Type B pancreatic cell (in vitro differentiated cells): Measurements from ENCODE around the gene JAG2. TPM values are rescaled to one million over a fixed set of nuclear protein-coding genes. Genes with fewer than 3 reads are reported as not detected.
A peak's percentile ranks its signal among the peaks of the same experiment; 100 is the strongest.

Source experiments
- DNase-seq: peaks from one replicate; pipeline ENCODE4 v3.0.0; 2021; ENCODE audit warnings: mixed read lengths; ENCODE audit not compliant: unreplicated experiment; ENCODE audit errors: extremely low spot score
- H3K27ac Mint-ChIP-seq: 2 replicates; pipeline ENCODE4 v1.8.0; 2021; ENCODE audit warnings: mild to moderate bottlenecking, mixed read lengths
- H3K27me3 Mint-ChIP-seq: 2 replicates; pipeline ENCODE4 v1.8.0; 2021; ENCODE audit warnings: mixed read lengths
- H3K36me3 Mint-ChIP-seq: 2 replicates; pipeline ENCODE4 v1.8.0; 2021; ENCODE audit warnings: mixed read lengths
- H3K4me1 Mint-ChIP-seq: one replicate; pipeline ENCODE4 v1.8.0; 2021; ENCODE audit warnings: mixed read lengths; ENCODE audit not compliant: unreplicated experiment
- H3K4me3 Mint-ChIP-seq: 2 replicates; pipeline ENCODE4 v1.8.0; 2021; ENCODE audit warnings: mild to moderate bottlenecking, mixed read lengths
- H3K9me3 Mint-ChIP-seq: 2 replicates; pipeline ENCODE4 v1.8.0; 2021; ENCODE audit warnings: mixed read lengths
- total RNA-seq: library from RNA; stranded (reverse); gene quantifications from 2 replicates; pipeline ENCODE4 v1.2.1, GENCODE V29; 2021; ENCODE audit warnings: low replicate concordance
- TF ChIP-seq, protein P1 (sequence below): fragments of 200-600 bp; sonication (generic); conservative IDR thresholded peaks from 2 replicates; pipeline ENCODE4 v1.5.0; 2021; ENCODE audit warnings: antibody characterized with exemption, mild to moderate bottlenecking

Gene JAG2
- total RNA-seq, 1 donor from 2014 or later = 16.5 TPM

- Mint-ChIP-seq H3K9me3 (no peaks in the 10 kb centered on the region), H3K27me3 (peaks cover under 1% of the 10 kb centered on the region), H3K4me1 (peaks cover 3% of the 10 kb centered on the region), H3K36me3 (no peaks in the 10 kb centered on the region), H3K4me3 (no peak overlapping the region), H3K27ac (no peak overlapping the region)
- DNase-seq = no peak
- TF ChIP-seq, protein P1, sequence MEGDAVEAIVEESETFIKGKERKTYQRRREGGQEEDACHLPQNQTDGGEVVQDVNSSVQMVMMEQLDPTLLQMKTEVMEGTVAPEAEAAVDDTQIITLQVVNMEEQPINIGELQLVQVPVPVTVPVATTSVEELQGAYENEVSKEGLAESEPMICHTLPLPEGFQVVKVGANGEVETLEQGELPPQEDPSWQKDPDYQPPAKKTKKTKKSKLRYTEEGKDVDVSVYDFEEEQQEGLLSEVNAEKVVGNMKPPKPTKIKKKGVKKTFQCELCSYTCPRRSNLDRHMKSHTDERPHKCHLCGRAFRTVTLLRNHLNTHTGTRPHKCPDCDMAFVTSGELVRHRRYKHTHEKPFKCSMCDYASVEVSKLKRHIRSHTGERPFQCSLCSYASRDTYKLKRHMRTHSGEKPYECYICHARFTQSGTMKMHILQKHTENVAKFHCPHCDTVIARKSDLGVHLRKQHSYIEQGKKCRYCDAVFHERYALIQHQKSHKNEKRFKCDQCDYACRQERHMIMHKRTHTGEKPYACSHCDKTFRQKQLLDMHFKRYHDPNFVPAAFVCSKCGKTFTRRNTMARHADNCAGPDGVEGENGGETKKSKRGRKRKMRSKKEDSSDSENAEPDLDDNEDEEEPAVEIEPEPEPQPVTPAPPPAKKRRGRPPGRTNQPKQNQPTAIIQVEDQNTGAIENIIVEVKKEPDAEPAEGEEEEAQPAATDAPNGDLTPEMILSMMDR = no peak
Observed at GRCh38 chr14:105132921-105133654, 35.5 kb downstream of the JAG2 start.

GRCh38 chr14:105131241-105131640, 37.3 kb downstream of the JAG2 start:
- H3K4me1 Mint-ChIP-seq = peaks cover 9% of the 10 kb centered on the region
- TF ChIP-seq, protein P1 = no peak
- H3K27ac Mint-ChIP-seq = no peak overlapping the region
- no peaks in the 10 kb centered on the region for H3K36me3 Mint-ChIP-seq
- no peak for DNase-seq
- H3K9me3 Mint-ChIP-seq = no peaks in the 10 kb centered on the region
- peaks cover 10% of the 10 kb centered on the region for H3K27me3 Mint-ChIP-seq
- H3K4me3 Mint-ChIP-seq = no peak overlapping the region

- TF ChIP-seq, protein P1 = no peak
- Mint-ChIP-seq H3K36me3 (no peaks in the 10 kb centered on the region), H3K9me3 (no peaks in the 10 kb centered on the region), H3K27ac (no peak overlapping the region), H3K4me3 (no peak overlapping the region), H3K27me3 (peaks cover 22% of the 10 kb centered on the region), H3K4me1 (peaks cover 19% of the 10 kb centered on the region)
- peak; percentile 44 for DNase-seq
Observed at GRCh38 chr14:105128059-105128458, 40.5 kb downstream of the JAG2 start.

DNA sequence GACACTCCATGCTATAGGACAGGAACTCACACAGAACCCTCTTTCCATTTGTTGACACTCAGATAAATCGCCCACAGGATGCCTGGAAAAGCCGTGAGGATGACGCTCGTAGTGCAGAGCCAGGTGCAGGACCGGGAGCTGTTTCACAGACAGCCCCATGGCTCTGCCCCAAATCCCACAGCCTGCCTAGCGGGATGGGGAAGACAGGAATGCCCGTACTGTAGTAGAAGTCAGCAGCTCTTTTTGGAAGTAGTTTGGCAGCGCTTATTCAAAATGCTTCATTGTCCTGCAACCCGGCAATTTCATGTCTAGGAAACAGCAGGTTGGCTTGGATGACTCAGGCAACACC, 41.6 kb downstream of the JAG2 start:
- Mint-ChIP-seq H3K4me3 (no peak overlapping the region), H3K36me3 (no peaks in the 10 kb centered on the region), H3K4me1 (peaks cover 19% of the 10 kb centered on the region), H3K27ac (no peak overlapping the region), H3K9me3 (peaks cover 4% of the 10 kb centered on the region), H3K27me3 (peaks cover 22% of the 10 kb centered on the region)
- peak; percentile 40 for DNase-seq
- TF ChIP-seq, protein P1 = no peak

DNA sequence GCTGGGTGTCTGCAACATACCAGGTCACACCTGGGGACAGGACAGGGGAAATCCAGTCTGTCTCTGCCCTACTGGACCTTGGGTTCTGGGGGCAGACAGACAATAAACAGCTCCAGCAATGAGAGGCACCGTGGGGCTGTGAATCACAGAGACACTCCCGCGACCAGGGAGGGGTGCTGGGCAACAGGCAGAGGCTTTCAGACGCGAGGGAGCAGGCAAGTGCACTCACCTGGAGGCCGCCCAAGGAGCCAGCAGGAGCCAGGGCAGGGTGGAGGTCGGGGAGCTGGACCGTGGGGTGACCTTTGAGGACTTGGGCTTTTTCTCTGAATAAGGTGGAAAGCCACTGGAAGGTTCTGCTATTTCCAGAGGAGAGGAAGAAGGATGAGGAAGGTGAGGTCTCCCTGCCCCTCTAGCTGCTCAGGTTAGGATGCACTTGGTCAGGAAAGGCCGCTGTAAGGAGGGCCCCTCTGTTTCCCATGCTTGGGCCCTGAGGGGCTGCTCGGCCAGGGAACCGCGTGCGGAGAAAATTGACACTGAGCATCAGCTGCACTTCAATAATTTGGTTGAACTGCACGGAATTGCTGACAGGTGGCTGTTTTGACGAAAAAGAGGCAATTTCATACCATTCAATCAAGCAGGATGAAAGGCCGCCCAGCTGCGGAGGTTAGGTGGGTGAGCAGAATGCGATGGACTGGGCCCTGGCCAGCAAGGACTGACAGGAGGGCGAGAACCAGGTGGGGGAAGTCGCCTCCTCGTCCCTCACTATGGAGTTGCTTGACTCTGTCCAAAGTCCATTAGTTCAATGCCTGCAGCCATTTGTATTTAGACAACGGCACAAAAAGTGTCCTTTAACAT, 42.2 kb downstream of the JAG2 start:
- Mint-ChIP-seq H3K27ac (no peak overlapping the region), H3K36me3 (no peaks in the 10 kb centered on the region), H3K9me3 (peaks cover 6% of the 10 kb centered on the region), H3K4me1 (peaks cover 19% of the 10 kb centered on the region), H3K27me3 (peaks cover 22% of the 10 kb centered on the region), H3K4me3 (no peak overlapping the region)
- DNase-seq = peak; percentile 64
- TF ChIP-seq, protein P1 = no peak
